ENCODE data around the gene SPECC1. TPM values are rescaled to one million over a fixed set of nuclear protein-coding genes. Genes with fewer than 3 reads are reported as not detected.
"Not testable (repeated sequence)": the region's sequence is repeated elsewhere in the genome, so short reads cannot be mapped to it uniquely, and the experiment has no call there.

SPECC1 gene
- total and polyA plus RNA-seq, 2 experiments from 2014 or later = 1.3 to 1.5 TPM

- H4K20me1 ChIP-seq (ENCODE audit: insufficient read depth) = no peaks in the 10 kb centered on the region
- no peak for DNase-seq
- H3K9me2 ChIP-seq (ENCODE audit: insufficient read depth) = no peaks in the 10 kb centered on the region
- TF ChIP-seq EZH2phosphoT487 (IDR thresholded peaks at IDR 0.05; ENCODE audit: insufficient read depth, low read depth) (no peak), EZH2 (IDR thresholded peaks at IDR 0.05; ENCODE audit: insufficient read depth, poor library complexity, severe bottlenecking) (no peak)
- no peaks in the 10 kb centered on the region for H3K9me3 ChIP-seq (ENCODE audit: low read depth)
- 53 to 57% methylated on average over 4 of the region's 4 CpGs for WGBS, 2 experiments (ENCODE audit: low coverage in 1 of 2, low lambda C conversion rate in 2 of 2, missing lambda C conversion rate in 2 of 2)
- H3K9ac ChIP-seq = no peak overlapping the region
- H3K79me2 ChIP-seq (ENCODE audit: insufficient read depth) = no peaks in the 10 kb centered on the region
- no peak overlapping the region for H3K4me2 ChIP-seq (ENCODE audit: unreplicated experiment)
- no peak overlapping the region for H2AFZ ChIP-seq
- H3K36me3 ChIP-seq (ENCODE audit: low read depth) = no peaks in the 10 kb centered on the region
- in situ Hi-C loops (cut with MboI) = no loop called here
- H3F3A ChIP-seq (ENCODE audit: insufficient read depth) = no peaks in the 10 kb centered on the region
- no peaks in the 10 kb centered on the region for H3K27me3 ChIP-seq (replicated peaks; ENCODE audit: insufficient read depth)
- H3K27ac ChIP-seq = no peak overlapping the region
- H3K4me1 ChIP-seq (ENCODE audit: insufficient read depth) = no peaks in the 10 kb centered on the region
- H3K4me3 ChIP-seq = no peak overlapping the region
Observed at GRCh38 chr17:20234276-20234675, 225.1 kb downstream of the SPECC1 start.

GRCh38 chr17:20235747-20236146, 226.6 kb downstream of the SPECC1 start:
- no peaks in the 10 kb centered on the region for H3K9me3 ChIP-seq (ENCODE audit: low read depth)
- H2AFZ ChIP-seq = no peak overlapping the region
- no peaks in the 10 kb centered on the region for H3K4me1 ChIP-seq (ENCODE audit: insufficient read depth)
- H3K9ac ChIP-seq = no peak overlapping the region
- 56 to 72% methylated on average over 6 of the region's 6 CpGs for WGBS, 2 experiments (ENCODE audit: low coverage in 1 of 2, low lambda C conversion rate in 2 of 2, missing lambda C conversion rate in 2 of 2)
- H3K79me2 ChIP-seq (ENCODE audit: insufficient read depth) = no peaks in the 10 kb centered on the region
- H3K27me3 ChIP-seq (replicated peaks; ENCODE audit: insufficient read depth) = no peaks in the 10 kb centered on the region
- no peak for DNase-seq
- H3K27ac ChIP-seq = no peak overlapping the region
- H3K4me2 ChIP-seq (ENCODE audit: unreplicated experiment) = no peak overlapping the region
- no peaks in the 10 kb centered on the region for H3K9me2 ChIP-seq (ENCODE audit: insufficient read depth)
- H3K4me3 ChIP-seq = no peak overlapping the region
- no peaks in the 10 kb centered on the region for H3F3A ChIP-seq (ENCODE audit: insufficient read depth)
- TF ChIP-seq EZH2 (IDR thresholded peaks at IDR 0.05; ENCODE audit: insufficient read depth, poor library complexity, severe bottlenecking) = no peak
- no peak for TF ChIP-seq EZH2phosphoT487 (IDR thresholded peaks at IDR 0.05; ENCODE audit: insufficient read depth, low read depth)
- H4K20me1 ChIP-seq (ENCODE audit: insufficient read depth) = no peaks in the 10 kb centered on the region
- in situ Hi-C loops (cut with MboI) = no loop called here
- H3K36me3 ChIP-seq (ENCODE audit: low read depth) = no peaks in the 10 kb centered on the region

- H3K36me3 ChIP-seq (ENCODE audit: low read depth) = no peaks in the 10 kb centered on the region
- H3K79me2 ChIP-seq (ENCODE audit: insufficient read depth) = no peaks in the 10 kb centered on the region
- in situ Hi-C loops (cut with MboI) = no loop called here
- TF ChIP-seq EZH2 (IDR thresholded peaks at IDR 0.05; ENCODE audit: insufficient read depth, poor library complexity, severe bottlenecking) = no peak
- TF ChIP-seq EZH2phosphoT487 (IDR thresholded peaks at IDR 0.05; ENCODE audit: insufficient read depth, low read depth) = no peak
- H3K4me1 ChIP-seq (ENCODE audit: insufficient read depth) = no peaks in the 10 kb centered on the region
- no peaks in the 10 kb centered on the region for H3K9me3 ChIP-seq (ENCODE audit: low read depth)
- H3K4me2 ChIP-seq (ENCODE audit: unreplicated experiment) = no peak overlapping the region
- no peak overlapping the region for H3K27ac ChIP-seq
- no peak overlapping the region for H3K9ac ChIP-seq
- no peaks in the 10 kb centered on the region for H4K20me1 ChIP-seq (ENCODE audit: insufficient read depth)
- no peak for DNase-seq
- no peak overlapping the region for H3K4me3 ChIP-seq
- 79 to 80% methylated on average over 5 of the region's 5 CpGs for WGBS, 2 experiments (ENCODE audit: low coverage in 1 of 2, low lambda C conversion rate in 2 of 2, missing lambda C conversion rate in 2 of 2)
- no peak overlapping the region for H2AFZ ChIP-seq
- H3F3A ChIP-seq (ENCODE audit: insufficient read depth) = no peaks in the 10 kb centered on the region
- no peaks in the 10 kb centered on the region for H3K27me3 ChIP-seq (replicated peaks; ENCODE audit: insufficient read depth)
- H3K9me2 ChIP-seq (ENCODE audit: insufficient read depth) = no peaks in the 10 kb centered on the region
Observed at GRCh38 chr17:20236578-20237227, 227.5 kb downstream of the SPECC1 start.

- H3K27me3 ChIP-seq (replicated peaks; ENCODE audit: insufficient read depth); H3K36me3 ChIP-seq (ENCODE audit: low read depth); H3K9me2 ChIP-seq (ENCODE audit: insufficient read depth); DNase-seq; in situ Hi-C loops (cut with MboI); H3F3A ChIP-seq (ENCODE audit: insufficient read depth); H3K4me1 ChIP-seq (ENCODE audit: insufficient read depth); H3K79me2 ChIP-seq (ENCODE audit: insufficient read depth); H2AFZ ChIP-seq; H3K4me2 ChIP-seq (ENCODE audit: unreplicated experiment); H3K9me3 ChIP-seq (ENCODE audit: low read depth); H4K20me1 ChIP-seq (ENCODE audit: insufficient read depth); H3K4me3 ChIP-seq; H3K27ac ChIP-seq; H3K9ac ChIP-seq: not testable (repeated sequence)
- 75 to 78% methylated on average over 3 of the region's 3 CpGs for WGBS, 2 experiments (ENCODE audit: low coverage in 1 of 2, low lambda C conversion rate in 2 of 2, missing lambda C conversion rate in 2 of 2)
Observed at GRCh38 chr17:20239776-20240175, 230.6 kb downstream of the SPECC1 start.

- no peaks in the 10 kb centered on the region for H3K4me1 ChIP-seq (ENCODE audit: insufficient read depth)
- no peaks in the 10 kb centered on the region for H4K20me1 ChIP-seq (ENCODE audit: insufficient read depth)
- 96 to 98% methylated on average over 4 of the region's 4 CpGs for WGBS, 2 experiments (ENCODE audit: low coverage in 1 of 2, low lambda C conversion rate in 2 of 2, missing lambda C conversion rate in 2 of 2)
- no peak overlapping the region for H2AFZ ChIP-seq
- TF ChIP-seq EZH2 (IDR thresholded peaks at IDR 0.05; ENCODE audit: insufficient read depth, poor library complexity, severe bottlenecking) (no peak), EZH2phosphoT487 (IDR thresholded peaks at IDR 0.05; ENCODE audit: insufficient read depth, low read depth) (no peak)
- H3F3A ChIP-seq (ENCODE audit: insufficient read depth) = no peaks in the 10 kb centered on the region
- no peaks in the 10 kb centered on the region for H3K79me2 ChIP-seq (ENCODE audit: insufficient read depth)
- H3K4me2 ChIP-seq (ENCODE audit: unreplicated experiment) = no peak overlapping the region
- in situ Hi-C loops (cut with MboI) = no loop called here
- H3K4me3 ChIP-seq = no peak overlapping the region
- DNase-seq = no peak
- H3K27ac ChIP-seq = no peak overlapping the region
- H3K27me3 ChIP-seq (replicated peaks; ENCODE audit: insufficient read depth) = no peaks in the 10 kb centered on the region
- H3K9me3 ChIP-seq (ENCODE audit: low read depth) = no peaks in the 10 kb centered on the region
- no peak overlapping the region for H3K9ac ChIP-seq
- no peaks in the 10 kb centered on the region for H3K9me2 ChIP-seq (ENCODE audit: insufficient read depth)
- no peaks in the 10 kb centered on the region for H3K36me3 ChIP-seq (ENCODE audit: low read depth)
Observed at GRCh38 chr17:20241855-20242254, 232.7 kb downstream of the SPECC1 start.

Measured in GM23248 (cell line).